Mammary epithelial cell (primary cell): ENCODE measurements around the gene CMSS1.

Experiments
- CTCF ChIP-seq, 2 donors: IDR thresholded peaks in 1 of 2; conservative IDR thresholded peaks in 1 of 2; 2 replicates each; pipeline ENCODE4 v1.5.1; 2011 to 2012; ENCODE audit warnings: inconsistent platforms in 2 of 2, low read length in 2 of 2, mild to moderate bottlenecking in 2 of 2, control low read depth in 1 of 2, low read depth in 1 of 2; ENCODE audit not compliant: insufficient read depth in 1 of 2; ENCODE audit errors: extremely low read depth in 1 of 2
- EZH2 ChIP-seq: IDR thresholded peaks from 2 replicates; pipeline ENCODE4 v1.6.1; 2012; ENCODE audit warnings: low read length, inconsistent platforms, borderline replicate concordance

GRCh38 chr3:100171211-100171914 lies 353.7 kb downstream of the CMSS1 start:
- TF ChIP-seq CTCF (conservative IDR thresholded peaks at IDR 0.05 in 1 of 2, IDR thresholded peaks at IDR 0.05 in 1 of 2; ENCODE audit: extremely low read depth in 1 of 2, insufficient read depth in 1 of 2, low read depth in 1 of 2, low read length in 2 of 2) (no peak), EZH2 (no peak)
